HCT116 (cell line): ENCODE measurements around the gene ZC2HC1C. TPM values are rescaled to one million over a fixed set of nuclear protein-coding genes. Genes with fewer than 3 reads are reported as not detected.

Experiments used
- ATAC-seq: fragments of 200-7000 bp; cut with Tn5 transposase; 2 replicates; pipeline ENCODE4 v1.9.1; 2020; ENCODE audit warnings: mild to moderate bottlenecking, moderate library complexity
- BruUV-seq: library from RNA; stranded (reverse); fragments of 400-500 nt; replicated peaks from 2 replicates; lab custom pipeline; 2021; lab: Mats Ljungman, UMichigan
- CTCF ChIA-PET: fragments of 300-600 bp; sonication (Branson Sonifier 250); formaldehyde crosslinking; loops from one replicate; lab custom pipeline; 2021; ENCODE audit warnings: antibody characterized with exemption; lab: Charles Lee
- POLR2A ChIA-PET: fragments of 300-600, 350-600 bp; sonication (Branson Sonifier 250); formaldehyde crosslinking; loops from one replicate; lab custom pipeline; 2021; ENCODE audit warnings: antibody characterized with exemption; lab: Charles Lee
- RAD21 ChIA-PET, 2 experiments: fragments of 300-600 bp; sonication (Branson Sonifier 250); formaldehyde crosslinking; loops; one replicate each; lab custom pipeline; 2023; ENCODE audit warnings: low total read pairs in 2 of 2; ENCODE audit not compliant: uncharacterized antibody in 2 of 2, unreplicated experiment in 2 of 2, low non-redundant PET in 1 of 2; lab: Charles Lee
- DNase-seq: peaks from one replicate; pipeline ENCODE4 v3.0.0-alpha.2; 2010; ENCODE audit warnings: low read depth, low spot score
- H2AFZ ChIP-seq: fragments of 200-600 bp; shearing (Covaris generic), sonication (generic); 2 replicates; pipeline ENCODE4 v1.6.1; 2017; ENCODE audit warnings: low read depth, mixed run types, mixed read lengths, antibody characterized with exemption, low read length; ENCODE audit not compliant: poor library complexity, severe bottlenecking
- H3K27ac ChIP-seq: 2 replicates; pipeline ENCODE4 v1.5.1; 2012; ENCODE audit warnings: low read depth, low read length
- H3K27me3 ChIP-seq: fragments of 200-600 bp; sonication (generic); 2 replicates; pipeline ENCODE4 v1.6.1; 2016; ENCODE audit warnings: mixed run types, low read length, mixed read lengths; ENCODE audit not compliant: insufficient read depth
- H3K36me3 ChIP-seq, 2 experiments: fragments of 200-500 bp in 1 of 2; fragments of 200-600 bp in 1 of 2; sonication (Bioruptor generic) in 1 of 2; sonication (generic) in 1 of 2; 2 replicates each; pipeline versions ENCODE4 v1.5.1 to v1.6.1; 2014 to 2016; ENCODE audit warnings: low read length in 2 of 2, inconsistent platforms in 1 of 2, mixed read lengths in 1 of 2, mixed run types in 1 of 2; ENCODE audit not compliant: insufficient read depth in 2 of 2, control insufficient read depth in 1 of 2
- H3K4me1 ChIP-seq, 2 experiments: fragments of 200-600 bp in 1 of 2; sonication (generic) in 1 of 2; 2 replicates each; pipeline versions ENCODE4 v1.5.1 to v1.6.1; 2012 to 2017; ENCODE audit warnings: low read length in 2 of 2, inconsistent platforms in 1 of 2, mild to moderate bottlenecking in 1 of 2, mixed read lengths in 1 of 2, mixed run types in 1 of 2, moderate library complexity in 1 of 2; ENCODE audit not compliant: insufficient read depth in 2 of 2, control insufficient read depth in 1 of 2
- H3K4me2 ChIP-seq: fragments of 200-600 bp; sonication (generic); 2 replicates; pipeline ENCODE4 v1.6.1; 2017; ENCODE audit warnings: mixed run types, low read length, mixed read lengths
- H3K4me3 ChIP-seq, 2 experiments: fragments of 200-600 bp in 1 of 2; sonication (generic) in 1 of 2; replicated peaks in 1 of 2; 2 replicates each; pipeline ENCODE4 v1.5.1; 2011 to 2016; ENCODE audit warnings: low read length in 2 of 2, control low read depth in 1 of 2, low read depth in 1 of 2, mild to moderate bottlenecking in 1 of 2, mixed read lengths in 1 of 2, mixed run types in 1 of 2
- H3K79me2 ChIP-seq: fragments of 200-600 bp; sonication (generic); 2 replicates; pipeline ENCODE4 v1.6.1; 2017; ENCODE audit warnings: mild to moderate bottlenecking, mixed run types, low read length, moderate library complexity, mixed read lengths; ENCODE audit not compliant: insufficient read depth
- H3K9ac ChIP-seq: fragments of 200-600 bp; sonication (generic); 2 replicates; pipeline ENCODE4 v1.6.1; 2016; ENCODE audit warnings: low read length, mixed read lengths
- H3K9me2 ChIP-seq: fragments of 200-600 bp; sonication (generic), shearing (Covaris generic); 2 replicates; pipeline ENCODE4 v1.6.1; 2017; ENCODE audit warnings: mixed run types, mild to moderate bottlenecking, moderate library complexity; ENCODE audit not compliant: insufficient read depth
- H3K9me3 ChIP-seq, 2 experiments: fragments of 200-500 bp in 1 of 2; fragments of 200-600 bp in 1 of 2; sonication (Bioruptor generic) in 1 of 2; sonication (generic) in 1 of 2; 2 replicates each; pipeline ENCODE4 v1.6.1; 2014 to 2017; ENCODE audit warnings: low read length in 2 of 2, mixed read lengths in 2 of 2, inconsistent platforms in 1 of 2, low read depth in 1 of 2, mild to moderate bottlenecking in 1 of 2, mixed run types in 1 of 2, moderate library complexity in 1 of 2; ENCODE audit not compliant: control insufficient read depth in 1 of 2, insufficient read depth in 1 of 2
- H4K20me1 ChIP-seq: fragments of 200-600 bp; sonication (generic), shearing (Covaris generic); 2 replicates; pipeline ENCODE4 v1.6.1; 2017; ENCODE audit warnings: mixed run types, mild to moderate bottlenecking, moderate library complexity; ENCODE audit not compliant: insufficient read depth
- CBX3 ChIP-seq: IDR thresholded peaks from 2 replicates; pipeline ENCODE4 v1.6.1; 2012; ENCODE audit warnings: low read depth
- EGR1 ChIP-seq: IDR thresholded peaks from 2 replicates; pipeline ENCODE4 v1.6.1; 2012; ENCODE audit warnings: low read depth
- ELF1 ChIP-seq: IDR thresholded peaks from 2 replicates; pipeline ENCODE4 v1.6.1; 2012; ENCODE audit warnings: low read depth, borderline replicate concordance
- EZH2phosphoT487 ChIP-seq: fragments of 200-600 bp; IDR thresholded peaks from 2 replicates; pipeline ENCODE4 v1.6.1; 2018; ENCODE audit warnings: antibody characterized with exemption, borderline replicate concordance
- JUND ChIP-seq: IDR thresholded peaks from 2 replicates; pipeline ENCODE4 v1.6.1; 2012
- POLR2A ChIP-seq: IDR thresholded peaks from 2 replicates; pipeline ENCODE4 v1.7.0; 2011; ENCODE audit warnings: borderline replicate concordance; ENCODE audit not compliant: insufficient read depth, insufficient read length; ENCODE audit errors: extremely low read depth
- POLR2AphosphoS5 ChIP-seq: IDR thresholded peaks from 2 replicates; pipeline ENCODE4 v1.6.1; 2011; ENCODE audit warnings: mild to moderate bottlenecking, low read depth, low read length, moderate library complexity
- RAD21 ChIP-seq: IDR thresholded peaks from 2 replicates; pipeline ENCODE4 v1.6.1; 2012; ENCODE audit warnings: low read depth, mild to moderate bottlenecking
- SRF ChIP-seq: IDR thresholded peaks from 2 replicates; pipeline ENCODE4 v1.6.1; 2012; ENCODE audit warnings: low read depth
- ZNF274 ChIP-seq: fragments of 200-500 bp; sonication (Bioruptor generic); IDR thresholded peaks from 2 replicates; pipeline ENCODE4 v1.6.1; 2014; ENCODE audit warnings: mild to moderate bottlenecking, low read depth, low read length, inconsistent platforms
- intact Hi-C: fragments of 100-400 bp; cut with micrococcal nuclease; formaldehyde crosslinking; loops from 2 replicates; pipeline ENCODE4 v1.10.0; 2022
- total RNA-seq: library from RNA; stranded (reverse); gene quantifications from one replicate; pipeline ENCODE4 v1.2.1, GENCODE V29; 2021; ENCODE audit not compliant: unreplicated experiment
- TF ChIP-seq, protein P1 (sequence below): IDR thresholded peaks from 2 replicates; pipeline ENCODE4 v1.6.1; 2012; ENCODE audit warnings: low read depth
- TF ChIP-seq, protein P2 (sequence below), 3 experiments: fragments of 200-600 bp in 1 of 3; sonication (generic) in 1 of 3; IDR thresholded peaks in 2 of 3; conservative IDR thresholded peaks in 1 of 3; 2 replicates each; pipeline ENCODE4 v1.5.1; 2012 to 2017; ENCODE audit warnings: low read depth in 2 of 3, low read length in 2 of 3, antibody characterized with exemption in 1 of 3, borderline replicate concordance in 1 of 3, control low read depth in 1 of 3, mild to moderate bottlenecking in 1 of 3, mixed read lengths in 1 of 3, mixed run types in 1 of 3, moderate library complexity in 1 of 3; ENCODE audit not compliant: insufficient read depth in 1 of 3
- TF ChIP-seq, protein P3 (sequence below): IDR thresholded peaks from 2 replicates; pipeline ENCODE4 v1.6.1; 2012

ZC2HC1C gene
- total RNA-seq, 1 experiment from 2014 or later: 0.98 TPM

DNA sequence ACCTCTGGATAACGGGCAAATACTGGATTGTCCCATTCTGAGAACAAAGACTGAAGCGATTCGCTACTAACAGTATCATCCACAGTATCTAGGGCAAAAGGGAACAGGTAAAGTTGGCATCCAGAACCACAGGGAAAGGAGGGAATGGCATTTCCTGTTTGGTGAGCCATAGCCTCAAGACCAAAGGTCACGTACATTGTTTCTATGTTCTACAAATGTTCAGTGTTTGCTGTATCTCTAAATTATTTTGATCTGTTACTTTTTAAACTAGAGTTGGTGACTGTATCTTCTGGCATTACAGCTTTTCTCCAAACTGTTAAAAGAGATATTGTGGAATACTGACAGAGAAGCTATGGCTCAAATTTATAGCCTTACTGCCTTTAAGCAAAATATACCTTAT is 27.8 kb upstream of the ZC2HC1C start:
- intact Hi-C loops: no loop called here
- TF ChIP-seq ELF1: no peak
- no peak for TF ChIP-seq SRF
- TF ChIP-seq, protein P1, sequence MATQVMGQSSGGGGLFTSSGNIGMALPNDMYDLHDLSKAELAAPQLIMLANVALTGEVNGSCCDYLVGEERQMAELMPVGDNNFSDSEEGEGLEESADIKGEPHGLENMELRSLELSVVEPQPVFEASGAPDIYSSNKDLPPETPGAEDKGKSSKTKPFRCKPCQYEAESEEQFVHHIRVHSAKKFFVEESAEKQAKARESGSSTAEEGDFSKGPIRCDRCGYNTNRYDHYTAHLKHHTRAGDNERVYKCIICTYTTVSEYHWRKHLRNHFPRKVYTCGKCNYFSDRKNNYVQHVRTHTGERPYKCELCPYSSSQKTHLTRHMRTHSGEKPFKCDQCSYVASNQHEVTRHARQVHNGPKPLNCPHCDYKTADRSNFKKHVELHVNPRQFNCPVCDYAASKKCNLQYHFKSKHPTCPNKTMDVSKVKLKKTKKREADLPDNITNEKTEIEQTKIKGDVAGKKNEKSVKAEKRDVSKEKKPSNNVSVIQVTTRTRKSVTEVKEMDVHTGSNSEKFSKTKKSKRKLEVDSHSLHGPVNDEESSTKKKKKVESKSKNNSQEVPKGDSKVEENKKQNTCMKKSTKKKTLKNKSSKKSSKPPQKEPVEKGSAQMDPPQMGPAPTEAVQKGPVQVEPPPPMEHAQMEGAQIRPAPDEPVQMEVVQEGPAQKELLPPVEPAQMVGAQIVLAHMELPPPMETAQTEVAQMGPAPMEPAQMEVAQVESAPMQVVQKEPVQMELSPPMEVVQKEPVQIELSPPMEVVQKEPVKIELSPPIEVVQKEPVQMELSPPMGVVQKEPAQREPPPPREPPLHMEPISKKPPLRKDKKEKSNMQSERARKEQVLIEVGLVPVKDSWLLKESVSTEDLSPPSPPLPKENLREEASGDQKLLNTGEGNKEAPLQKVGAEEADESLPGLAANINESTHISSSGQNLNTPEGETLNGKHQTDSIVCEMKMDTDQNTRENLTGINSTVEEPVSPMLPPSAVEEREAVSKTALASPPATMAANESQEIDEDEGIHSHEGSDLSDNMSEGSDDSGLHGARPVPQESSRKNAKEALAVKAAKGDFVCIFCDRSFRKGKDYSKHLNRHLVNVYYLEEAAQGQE: no peak
- TF ChIP-seq EGR1: no peak
- TF ChIP-seq, protein P2, sequence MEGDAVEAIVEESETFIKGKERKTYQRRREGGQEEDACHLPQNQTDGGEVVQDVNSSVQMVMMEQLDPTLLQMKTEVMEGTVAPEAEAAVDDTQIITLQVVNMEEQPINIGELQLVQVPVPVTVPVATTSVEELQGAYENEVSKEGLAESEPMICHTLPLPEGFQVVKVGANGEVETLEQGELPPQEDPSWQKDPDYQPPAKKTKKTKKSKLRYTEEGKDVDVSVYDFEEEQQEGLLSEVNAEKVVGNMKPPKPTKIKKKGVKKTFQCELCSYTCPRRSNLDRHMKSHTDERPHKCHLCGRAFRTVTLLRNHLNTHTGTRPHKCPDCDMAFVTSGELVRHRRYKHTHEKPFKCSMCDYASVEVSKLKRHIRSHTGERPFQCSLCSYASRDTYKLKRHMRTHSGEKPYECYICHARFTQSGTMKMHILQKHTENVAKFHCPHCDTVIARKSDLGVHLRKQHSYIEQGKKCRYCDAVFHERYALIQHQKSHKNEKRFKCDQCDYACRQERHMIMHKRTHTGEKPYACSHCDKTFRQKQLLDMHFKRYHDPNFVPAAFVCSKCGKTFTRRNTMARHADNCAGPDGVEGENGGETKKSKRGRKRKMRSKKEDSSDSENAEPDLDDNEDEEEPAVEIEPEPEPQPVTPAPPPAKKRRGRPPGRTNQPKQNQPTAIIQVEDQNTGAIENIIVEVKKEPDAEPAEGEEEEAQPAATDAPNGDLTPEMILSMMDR (IDR thresholded peaks at IDR 0.05 in 2 of 3, conservative IDR thresholded peaks at IDR 0.05 in 1 of 3; ENCODE audit: borderline replicate concordance in 1 of 3, insufficient read depth in 1 of 3, low read depth in 2 of 3, low read length in 2 of 3): no peak
- no peak for TF ChIP-seq POLR2AphosphoS5
- TF ChIP-seq CBX3: no peak
- no peak for TF ChIP-seq JUND
- TF ChIP-seq, protein P3, sequence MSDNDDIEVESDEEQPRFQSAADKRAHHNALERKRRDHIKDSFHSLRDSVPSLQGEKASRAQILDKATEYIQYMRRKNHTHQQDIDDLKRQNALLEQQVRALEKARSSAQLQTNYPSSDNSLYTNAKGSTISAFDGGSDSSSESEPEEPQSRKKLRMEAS: no peak
- no peak for TF ChIP-seq RAD21
- TF ChIP-seq ZNF274: no peak
- TF ChIP-seq EZH2phosphoT487: no peak
- no peak for TF ChIP-seq POLR2A
- TF ChIP-seq, all 23 proteins: peak for 0
- RAD21 ChIA-PET: no interaction called here
- no peaks in the 10 kb centered on the region for H4K20me1 ChIP-seq
- 0 out of 2 replicates have a peak, but pooled peaks cover 3% of the 10 kb centered on the region for H3K79me2 ChIP-seq
- H3K36me3 ChIP-seq: 0 out of 4 replicates have a peak, but pooled peaks cover 0 to 3% of the 10 kb centered on the region in 2 experiments
- no peak overlapping the region for H3K27ac ChIP-seq
- H3K4me3 ChIP-seq: no peak overlapping the region
- no peaks in the 10 kb centered on the region for H3K27me3 ChIP-seq
- BruUV-seq: no TSS peak
- POLR2A ChIA-PET: no interaction called here
- DNase-seq (no peak), ATAC-seq (peak; percentile 53)
- H3K9me3 ChIP-seq: no peaks in the 10 kb centered on the region
- H3K4me2 ChIP-seq: peak overlapping the region; percentile 55
- CTCF ChIA-PET: no interaction called here
- H2AFZ ChIP-seq: no peak overlapping the region
- no peaks in the 10 kb centered on the region for H3K9me2 ChIP-seq
- no peak overlapping the region for H3K9ac ChIP-seq
- H3K4me1 ChIP-seq: peaks cover 7 to 16% of the 10 kb centered on the region in 2 experiments; a peak in 3 of 4 replicates
